ENCODE data around the gene PITPNC1. TPM values are rescaled to one million over a fixed set of nuclear protein-coding genes. Genes with fewer than 3 reads are reported as not detected.

The PITPNC1 gene
- total and polyA plus RNA-seq, 2 donors (not counting 3 experiments of a cell fraction or from before 2014, with no cell fraction given) = 2.4 to 9.6 TPM

DNA sequence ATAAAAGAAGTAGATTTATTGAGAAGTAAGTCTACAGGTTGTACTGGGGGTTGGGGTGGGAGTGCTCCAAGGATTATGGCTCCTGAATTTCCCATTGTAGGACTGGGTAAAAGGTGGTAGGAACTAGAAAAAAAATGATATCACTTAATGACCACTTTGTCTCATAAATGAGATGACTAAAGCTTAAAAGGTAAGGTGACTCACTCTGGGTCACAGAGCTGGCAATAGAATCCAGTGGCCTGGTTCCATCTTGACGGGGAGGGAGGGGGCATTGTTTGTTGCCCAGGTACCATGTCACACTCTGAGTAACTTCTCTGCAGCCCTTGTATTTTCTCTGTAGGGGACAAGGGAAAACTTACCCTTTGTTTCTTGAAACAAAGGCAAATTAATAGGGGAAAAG is 126.1 kb downstream of the PITPNC1 start:
- no peak overlapping the region for H3K9ac ChIP-seq (replicated peaks; ENCODE audit: extremely low read depth, insufficient read depth, low read length)
- H3K4me3 ChIP-seq (replicated peaks in 1 of 3; ENCODE audit: insufficient read depth in 1 of 3, low read depth in 1 of 3, low read length in 3 of 3) = no peak overlapping the region
- no TSS peak for BruUV-seq (replicated peaks)
- intact Hi-C loops (cut with micrococcal nuclease) = no loop called here
- peaks cover 2% of the 10 kb centered on the region for H3K9me3 ChIP-seq (replicated peaks; ENCODE audit: control insufficient read depth, insufficient read depth, low read length)
- dilution Hi-C loops (cut with MboI; ENCODE audit: extremely low pct_ligation_motif_present, low sequenced_read_pairs) = no loop called here
- no peak overlapping the region for H3K4me2 ChIP-seq (ENCODE audit: insufficient read depth, low read length)
- H3K79me2 ChIP-seq (ENCODE audit: control insufficient read depth, insufficient read depth, low read length) = no peaks in the 10 kb centered on the region
- H3K27ac ChIP-seq (ENCODE audit: insufficient read depth, low read depth, low read length) = no peak overlapping the region
- FAIRE-seq (no peak), DNase-seq (ENCODE audit: low read depth, low spot score) (no peak)
- peaks cover 0 to 3% of the 10 kb centered on the region in 2 experiments for H3K27me3 ChIP-seq (ENCODE audit: control insufficient read depth in 2 of 2, insufficient read depth in 2 of 2, low read length in 2 of 2)
- no peaks in the 10 kb centered on the region for H3K4me1 ChIP-seq (ENCODE audit: control insufficient read depth, extremely low read depth, insufficient read depth, low read length)
- TF ChIP-seq FOS (IDR thresholded peaks at IDR 0.05; ENCODE audit: borderline replicate concordance, insufficient read depth, low read length) (peak; percentile 37), JUN (IDR thresholded peaks at IDR 0.05; ENCODE audit: borderline replicate concordance, insufficient read depth, insufficient read length, low read depth) (peak; percentile 13), POLR2AphosphoS5 (IDR thresholded peaks at IDR 0.05; ENCODE audit: insufficient read depth, low read depth, low read length) (no peak), POLR2A (IDR thresholded peaks at IDR 0.05; ENCODE audit: low read depth, low read length) (no peak)
- no peak overlapping the region for H2AFZ ChIP-seq (ENCODE audit: low read depth, low read length)
- POLR2A ChIA-PET = no interaction called here
- H3K36me3 ChIP-seq (ENCODE audit: control insufficient read depth in 2 of 2, extremely low read depth in 1 of 2, insufficient read depth in 2 of 2, low read length in 2 of 2) = no peaks in the 10 kb centered on the region
- H4K20me1 ChIP-seq (replicated peaks; ENCODE audit: control insufficient read depth, extremely low read depth, insufficient read depth, low read length) = no peaks in the 10 kb centered on the region
- CTCF ChIA-PET = interaction anchor here (1.5 kb wide), 1 partner anchor 48 kb away, joined by 3 read pairs; no protein-coding TSS in a partner anchor
- no peaks in the 10 kb centered on the region for H3K9me1 ChIP-seq (replicated peaks; ENCODE audit: control insufficient read depth, extremely low read depth, insufficient read depth, low read length)

DNA sequence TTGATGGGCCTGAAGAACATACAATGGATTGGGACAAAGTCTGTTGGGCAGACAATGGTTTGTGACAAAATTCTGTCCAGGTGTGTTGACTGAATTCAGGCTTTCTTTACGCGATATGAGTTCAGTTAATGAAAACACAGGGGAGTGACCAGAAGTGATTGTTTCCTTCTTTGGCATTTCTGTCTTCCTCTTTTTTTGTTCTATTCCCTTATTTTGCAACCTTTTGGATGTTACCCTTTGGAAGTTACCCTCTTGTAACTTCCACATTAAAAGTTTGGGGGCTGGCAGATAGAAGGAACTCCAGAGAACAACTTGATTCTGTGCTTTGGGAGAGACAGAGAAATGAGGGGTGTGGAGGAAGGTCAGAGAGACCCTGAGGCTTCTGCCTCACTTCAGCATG is 126.7 kb downstream of the PITPNC1 start:
- FAIRE-seq (no peak), DNase-seq (ENCODE audit: low read depth, low spot score) (no peak)
- dilution Hi-C loops (cut with MboI; ENCODE audit: extremely low pct_ligation_motif_present, low sequenced_read_pairs) = no loop called here
- H3K4me1 ChIP-seq (ENCODE audit: control insufficient read depth, extremely low read depth, insufficient read depth, low read length) = no peaks in the 10 kb centered on the region
- no peaks in the 10 kb centered on the region for H3K36me3 ChIP-seq (ENCODE audit: control insufficient read depth in 2 of 2, extremely low read depth in 1 of 2, insufficient read depth in 2 of 2, low read length in 2 of 2)
- H3K27me3 ChIP-seq (ENCODE audit: control insufficient read depth in 2 of 2, insufficient read depth in 2 of 2, low read length in 2 of 2) = peaks cover 0 to 3% of the 10 kb centered on the region in 2 experiments
- ChIA-PET POLR2A (no interaction called here), CTCF (interaction anchor here (1.5 kb wide), 1 partner anchor 47 kb away, joined by 3 read pairs; no protein-coding TSS in a partner anchor)
- H3K9ac ChIP-seq (replicated peaks; ENCODE audit: extremely low read depth, insufficient read depth, low read length) = no peak overlapping the region
- H3K27ac ChIP-seq (ENCODE audit: insufficient read depth, low read depth, low read length) = no peak overlapping the region
- H3K4me3 ChIP-seq (replicated peaks in 1 of 3; ENCODE audit: insufficient read depth in 1 of 3, low read depth in 1 of 3, low read length in 3 of 3) = no peak overlapping the region
- no TSS peak for BruUV-seq (replicated peaks)
- H3K79me2 ChIP-seq (ENCODE audit: control insufficient read depth, insufficient read depth, low read length) = no peaks in the 10 kb centered on the region
- H3K9me3 ChIP-seq (replicated peaks; ENCODE audit: control insufficient read depth, insufficient read depth, low read length) = peaks cover 2% of the 10 kb centered on the region
- intact Hi-C loops (cut with micrococcal nuclease) = no loop called here
- H3K9me1 ChIP-seq (replicated peaks; ENCODE audit: control insufficient read depth, extremely low read depth, insufficient read depth, low read length) = no peaks in the 10 kb centered on the region
- TF ChIP-seq MYC (IDR thresholded peaks at IDR 0.05; ENCODE audit: low read depth, low read length) = no peak
- no peak for TF ChIP-seq GATA2 (IDR thresholded peaks at IDR 0.05; ENCODE audit: insufficient read depth, insufficient read length, low read depth, low read length)
- TF ChIP-seq, protein P1, sequence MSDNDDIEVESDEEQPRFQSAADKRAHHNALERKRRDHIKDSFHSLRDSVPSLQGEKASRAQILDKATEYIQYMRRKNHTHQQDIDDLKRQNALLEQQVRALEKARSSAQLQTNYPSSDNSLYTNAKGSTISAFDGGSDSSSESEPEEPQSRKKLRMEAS (IDR thresholded peaks at IDR 0.05; ENCODE audit: insufficient read depth, insufficient read length) = no peak
- no peak for TF ChIP-seq JUN (IDR thresholded peaks at IDR 0.05; ENCODE audit: borderline replicate concordance, insufficient read depth, insufficient read length, low read depth)
- no peak for TF ChIP-seq POLR2A (IDR thresholded peaks at IDR 0.05; ENCODE audit: low read depth, low read length)
- no peak for TF ChIP-seq FOS (IDR thresholded peaks at IDR 0.05; ENCODE audit: borderline replicate concordance, insufficient read depth, low read length)
- no peak for TF ChIP-seq EZH2 (IDR thresholded peaks at IDR 0.05; ENCODE audit: borderline replicate concordance, low read depth, low read length, severe bottlenecking)
- TF ChIP-seq, protein P2, sequence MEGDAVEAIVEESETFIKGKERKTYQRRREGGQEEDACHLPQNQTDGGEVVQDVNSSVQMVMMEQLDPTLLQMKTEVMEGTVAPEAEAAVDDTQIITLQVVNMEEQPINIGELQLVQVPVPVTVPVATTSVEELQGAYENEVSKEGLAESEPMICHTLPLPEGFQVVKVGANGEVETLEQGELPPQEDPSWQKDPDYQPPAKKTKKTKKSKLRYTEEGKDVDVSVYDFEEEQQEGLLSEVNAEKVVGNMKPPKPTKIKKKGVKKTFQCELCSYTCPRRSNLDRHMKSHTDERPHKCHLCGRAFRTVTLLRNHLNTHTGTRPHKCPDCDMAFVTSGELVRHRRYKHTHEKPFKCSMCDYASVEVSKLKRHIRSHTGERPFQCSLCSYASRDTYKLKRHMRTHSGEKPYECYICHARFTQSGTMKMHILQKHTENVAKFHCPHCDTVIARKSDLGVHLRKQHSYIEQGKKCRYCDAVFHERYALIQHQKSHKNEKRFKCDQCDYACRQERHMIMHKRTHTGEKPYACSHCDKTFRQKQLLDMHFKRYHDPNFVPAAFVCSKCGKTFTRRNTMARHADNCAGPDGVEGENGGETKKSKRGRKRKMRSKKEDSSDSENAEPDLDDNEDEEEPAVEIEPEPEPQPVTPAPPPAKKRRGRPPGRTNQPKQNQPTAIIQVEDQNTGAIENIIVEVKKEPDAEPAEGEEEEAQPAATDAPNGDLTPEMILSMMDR (IDR thresholded peaks at IDR 0.05; ENCODE audit: extremely low read depth in 1 of 2, insufficient read depth in 1 of 2, low read depth in 1 of 2, low read length in 2 of 2) = no peak
- no peak for TF ChIP-seq POLR2AphosphoS5 (IDR thresholded peaks at IDR 0.05; ENCODE audit: insufficient read depth, low read depth, low read length)
- no peaks in the 10 kb centered on the region for H4K20me1 ChIP-seq (replicated peaks; ENCODE audit: control insufficient read depth, extremely low read depth, insufficient read depth, low read length)
- no peak overlapping the region for H3K4me2 ChIP-seq (ENCODE audit: insufficient read depth, low read length)
- no peak overlapping the region for H2AFZ ChIP-seq (ENCODE audit: low read depth, low read length)

Measured in endothelial cell of umbilical vein (primary cell).